HepG2 (cell line): ENCODE results near the gene PRDX6. TPM values are rescaled to one million over a fixed set of nuclear protein-coding genes. Genes with fewer than 3 reads are reported as not detected.

Source experiments
- BRD4 ChIP-seq: sonication (generic); formaldehyde crosslinking; IDR thresholded peaks from 2 replicates; pipeline ENCODE4 v1.4.0; 2020; ENCODE audit warnings: missing genetic modification reagents
- DNMT3B ChIP-seq: conservative IDR thresholded peaks from 2 replicates; pipeline ENCODE4 v1.6.1; 2016; ENCODE audit warnings: missing biosample characterization, control low read depth
- HCFC1 ChIP-seq: fragments of 150-350 bp; IDR thresholded peaks from 2 replicates; pipeline ENCODE4 v1.6.1; 2014; ENCODE audit warnings: low read depth, low read length
- HDAC2 ChIP-seq: sonication (generic); formaldehyde crosslinking; IDR thresholded peaks from 2 replicates; pipeline ENCODE4 v1.4.0; 2020; ENCODE audit warnings: missing genetic modification reagents
- KLF6 ChIP-seq: IDR thresholded peaks from 2 replicates; pipeline ENCODE4 v1.8.0; 2016; ENCODE audit warnings: missing biosample characterization, missing genetic modification reagents
- LCORL ChIP-seq, 2 experiments: fragments of 450-650 bp in 1 of 2; sonication (generic) in 1 of 2; formaldehyde crosslinking in 1 of 2; IDR thresholded peaks; 2 replicates each; pipeline versions ENCODE4 v1.5.0 to v1.6.1; 2017 to 2020; ENCODE audit warnings: antibody characterized with exemption in 1 of 2, missing genetic modification reagents in 1 of 2
- MEIS1 ChIP-seq: sonication (generic); formaldehyde crosslinking; IDR thresholded peaks from 2 replicates; pipeline ENCODE4 v1.9.0; 2021; ENCODE audit warnings: mild to moderate bottlenecking, missing genetic modification reagents, moderate library complexity, borderline replicate concordance
- NR2F6 ChIP-seq, 2 experiments: IDR thresholded peaks; 2 replicates each; pipeline ENCODE4 v1.6.1; 2016; ENCODE audit warnings: antibody characterized with exemption in 1 of 2, mild to moderate bottlenecking in 1 of 2
- RBFOX2 ChIP-seq: fragments of 200-400 bp; formaldehyde crosslinking; IDR thresholded peaks from 2 replicates; pipeline ENCODE4 v1.6.1; 2017; ENCODE audit warnings: low read depth, mild to moderate bottlenecking, low read length
- SAP130 ChIP-seq: IDR thresholded peaks from 2 replicates; pipeline ENCODE4 v1.6.1; 2016; ENCODE audit warnings: low read depth
- SOX13 ChIP-seq, 3 experiments: fragments of 450-650 bp in 1 of 3; sonication (generic) in 1 of 3; formaldehyde crosslinking in 1 of 3; IDR thresholded peaks in 2 of 3; conservative IDR thresholded peaks in 1 of 3; 2 replicates each; pipeline versions ENCODE4 v1.5.0 to v1.6.1; 2016 to 2020; ENCODE audit warnings: antibody characterized with exemption in 1 of 3, mild to moderate bottlenecking in 1 of 3, missing compliant biosample characterization in 1 of 3, missing genetic modification reagents in 1 of 3, moderate library complexity in 1 of 3
- TOPORS ChIP-seq: sonication (generic); formaldehyde crosslinking; IDR thresholded peaks from 2 replicates; pipeline ENCODE4 v1.8.0; 2023; ENCODE audit warnings: mild to moderate bottlenecking, missing genetic modification reagents
- TP53 ChIP-seq: sonication (generic); formaldehyde crosslinking; conservative IDR thresholded peaks from 2 replicates; pipeline ENCODE4 v1.4.0; 2020; ENCODE audit warnings: missing genetic modification reagents
- YY1 ChIP-seq: IDR thresholded peaks from 2 replicates; pipeline ENCODE4 v1.6.1; 2011; ENCODE audit warnings: low read length, low read depth, moderate library complexity, mild to moderate bottlenecking; ENCODE audit not compliant: insufficient read depth, insufficient replicate concordance
- ZNF230 ChIP-seq: sonication (generic); formaldehyde crosslinking; IDR thresholded peaks from 2 replicates; pipeline ENCODE4 v1.4.0; 2020; ENCODE audit warnings: mild to moderate bottlenecking, missing genetic modification reagents
- ZNF264 ChIP-seq: sonication (generic); formaldehyde crosslinking; IDR thresholded peaks from 2 replicates; pipeline ENCODE4 v1.4.0; 2020; ENCODE audit warnings: missing genetic modification reagents
- ZNF3 ChIP-seq: IDR thresholded peaks from 2 replicates; pipeline ENCODE4 v1.7.0; 2017; ENCODE audit warnings: inconsistent platforms
- ZNF333 ChIP-seq: sonication (generic); formaldehyde crosslinking; IDR thresholded peaks from 2 replicates; pipeline ENCODE4 v1.4.0; 2020; ENCODE audit warnings: mild to moderate bottlenecking, missing genetic modification reagents, borderline replicate concordance
- ZNF530 ChIP-seq: sonication (generic); formaldehyde crosslinking; IDR thresholded peaks from 2 replicates; pipeline ENCODE4 v1.5.0; 2020; ENCODE audit warnings: low read depth, mild to moderate bottlenecking, missing genetic modification reagents
- polyA plus RNA-seq, 8 experiments: library from polyadenylated mRNA; depleted of rRNA in 3 of 8; stranded (reverse) in 7 of 8; unstranded in 1 of 8; fragments of >200 nt; fragmentation: Illumina TruSeq in 4 of 8; extraction: Trizol in 4 of 8; gene quantifications; 2 replicates each; pipeline versions ENCODE4 v1.2.1 to v1.2.3, GENCODE V29; 2011 to 2016; ENCODE audit warnings: low read depth in 4 of 8, missing spikeins in 1 of 8, mixed read lengths in 1 of 8; ENCODE audit not compliant: insufficient read depth in 1 of 8
- total RNA-seq, 5 experiments: library from RNA; depleted of rRNA; stranded (reverse); fragments of >200 nt; fragmentation: Illumina TruSeq; extraction: Trizol; gene quantifications; 2 replicates each; pipeline ENCODE4 v1.2.3, GENCODE V29; 2016; ENCODE audit warnings: low read depth in 1 of 5
- TF ChIP-seq, protein P1 (sequence below): sonication (generic); formaldehyde crosslinking; IDR thresholded peaks from 2 replicates; pipeline ENCODE4 v1.8.0; 2022; ENCODE audit warnings: missing genetic modification reagents, mild to moderate bottlenecking, inconsistent platforms, borderline replicate concordance
- TF ChIP-seq, protein P2 (sequence below), 2 experiments: sonication (generic) in 1 of 2; formaldehyde crosslinking in 1 of 2; IDR thresholded peaks; 2 replicates each; pipeline versions ENCODE4 v1.4.0 to v1.6.1; 2016 to 2020; ENCODE audit warnings: borderline replicate concordance in 1 of 2, low read depth in 1 of 2, mild to moderate bottlenecking in 1 of 2, missing genetic modification reagents in 1 of 2
- TF ChIP-seq, protein P3 (sequence below): IDR thresholded peaks from 2 replicates; pipeline ENCODE4 v1.6.1; 2012; ENCODE audit warnings: inconsistent platforms

Gene PRDX6
- total and polyA plus RNA-seq, 2 of the 13 experiments (the other 11 are each of a cell fraction or from before 2014, with no cell fraction given) = 224 to 309 TPM

DNA sequence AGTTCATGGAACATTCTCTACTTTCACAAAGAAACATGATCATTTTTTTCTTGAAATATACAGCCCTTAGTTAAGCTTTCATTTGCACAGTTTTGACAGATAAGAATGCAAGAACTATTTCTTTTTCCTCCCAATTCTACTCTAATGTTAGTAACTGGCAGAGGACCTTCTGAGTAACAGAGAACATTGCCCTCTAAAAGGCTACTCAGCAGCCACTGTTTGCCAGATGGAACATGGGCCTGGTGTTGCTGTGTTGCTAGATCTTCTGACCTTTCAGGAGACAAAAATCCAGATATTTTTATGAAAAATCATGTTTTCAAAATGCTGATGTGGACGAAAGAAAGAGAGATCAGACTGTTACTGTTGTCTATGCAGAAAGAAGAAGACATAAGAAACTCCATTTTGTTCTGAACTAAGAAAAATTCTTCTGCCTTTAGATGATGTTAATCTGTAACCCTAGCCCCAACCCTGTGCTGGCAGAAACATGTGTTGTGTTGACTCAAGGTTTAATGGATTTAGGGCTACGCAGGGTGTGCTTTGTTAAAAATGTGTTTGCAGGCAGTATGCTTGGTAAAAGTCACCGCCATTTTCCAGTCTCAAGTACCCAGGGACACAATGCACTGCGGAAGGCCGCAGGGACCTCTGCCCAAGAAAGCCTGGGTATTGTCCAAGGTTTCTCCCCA, 2.9 kb upstream of the PRDX6 start (continued):
- TF ChIP-seq, protein P1, sequence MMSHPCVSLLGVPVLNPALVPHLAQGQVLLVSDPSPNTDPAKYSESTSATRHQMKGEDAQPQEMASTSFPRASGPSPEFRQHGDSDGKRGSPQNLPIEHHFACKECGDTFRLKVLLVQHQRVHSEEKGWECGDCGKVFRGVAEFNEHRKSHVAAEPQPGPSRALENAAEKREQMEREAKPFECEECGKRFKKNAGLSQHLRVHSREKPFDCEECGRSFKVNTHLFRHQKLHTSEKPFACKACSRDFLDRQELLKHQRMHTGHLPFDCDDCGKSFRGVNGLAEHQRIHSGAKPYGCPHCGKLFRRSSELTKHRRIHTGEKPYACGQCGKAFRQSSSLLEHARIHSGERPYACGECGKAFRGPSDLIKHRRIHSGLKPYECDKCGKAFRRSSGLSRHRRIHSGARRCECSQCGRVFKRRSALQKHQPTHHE (CRISPR knock-in tag) = peak; percentile 69; the same call in 1 of the 2 replicates
- no peak for TF ChIP-seq ZNF3 (CRISPR knock-in tag)
- TF ChIP-seq YY1 = peak; percentile 38
- no peak; the same call in 1 of the 2 replicates for TF ChIP-seq RBFOX2
- 0 out of 2 replicates have a peak, but pooled peaks have one; percentile 4 for TF ChIP-seq KLF6 (CRISPR knock-in tag)
- TF ChIP-seq ZNF530 (CRISPR knock-in tag) = no peak
- TF ChIP-seq HCFC1 = no peak
- TF ChIP-seq SOX13 (IDR thresholded peaks at IDR 0.05) = no peak
- peak in 1 of 2 experiments; percentile 65; a peak in 2 of 4 replicates for TF ChIP-seq SOX13 (CRISPR knock-in tag; conservative IDR thresholded peaks at IDR 0.05 in 1 of 2, IDR thresholded peaks at IDR 0.05 in 1 of 2)
- TF ChIP-seq SAP130 (CRISPR knock-in tag) = peak; percentile 67
- no peak for TF ChIP-seq ZNF230
- peak; percentile 84 for TF ChIP-seq BRD4
- peak; percentile 32; the same call in 1 of the 2 replicates for TF ChIP-seq ZNF264 (CRISPR knock-in tag)
- 0 out of 2 replicates have a peak, but pooled peaks have one; percentile 39 for TF ChIP-seq TOPORS (CRISPR knock-in tag)
- no peak for TF ChIP-seq LCORL (IDR thresholded peaks at IDR 0.05)
- TF ChIP-seq LCORL (CRISPR knock-in tag; IDR thresholded peaks at IDR 0.05) = no peak; the same call in 1 of the 2 replicates
- TF ChIP-seq, protein P2, sequence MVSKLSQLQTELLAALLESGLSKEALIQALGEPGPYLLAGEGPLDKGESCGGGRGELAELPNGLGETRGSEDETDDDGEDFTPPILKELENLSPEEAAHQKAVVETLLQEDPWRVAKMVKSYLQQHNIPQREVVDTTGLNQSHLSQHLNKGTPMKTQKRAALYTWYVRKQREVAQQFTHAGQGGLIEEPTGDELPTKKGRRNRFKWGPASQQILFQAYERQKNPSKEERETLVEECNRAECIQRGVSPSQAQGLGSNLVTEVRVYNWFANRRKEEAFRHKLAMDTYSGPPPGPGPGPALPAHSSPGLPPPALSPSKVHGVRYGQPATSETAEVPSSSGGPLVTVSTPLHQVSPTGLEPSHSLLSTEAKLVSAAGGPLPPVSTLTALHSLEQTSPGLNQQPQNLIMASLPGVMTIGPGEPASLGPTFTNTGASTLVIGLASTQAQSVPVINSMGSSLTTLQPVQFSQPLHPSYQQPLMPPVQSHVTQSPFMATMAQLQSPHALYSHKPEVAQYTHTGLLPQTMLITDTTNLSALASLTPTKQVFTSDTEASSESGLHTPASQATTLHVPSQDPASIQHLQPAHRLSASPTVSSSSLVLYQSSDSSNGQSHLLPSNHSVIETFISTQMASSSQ (IDR thresholded peaks at IDR 0.05; ENCODE audit: low read depth) = peak; percentile 47; the same call in 1 of the 2 replicates
- TF ChIP-seq, protein P2 (CRISPR knock-in tag; IDR thresholded peaks at IDR 0.05; ENCODE audit: borderline replicate concordance) = peak; percentile 56; the same call in 1 of the 2 replicates
- 0 out of 2 replicates have a peak, but pooled peaks have one; percentile 24 for TF ChIP-seq HDAC2 (CRISPR knock-in tag)
- TF ChIP-seq ZNF333 (CRISPR knock-in tag) = no peak
- TF ChIP-seq NR2F6 (IDR thresholded peaks at IDR 0.05) = no peak
- peak; percentile 20; the same call in 1 of the 2 replicates for TF ChIP-seq NR2F6 (CRISPR knock-in tag; IDR thresholded peaks at IDR 0.05)
- TF ChIP-seq DNMT3B (CRISPR knock-in tag) = no peak
- no peak for TF ChIP-seq MEIS1 (CRISPR knock-in tag)
- TF ChIP-seq, protein P3, sequence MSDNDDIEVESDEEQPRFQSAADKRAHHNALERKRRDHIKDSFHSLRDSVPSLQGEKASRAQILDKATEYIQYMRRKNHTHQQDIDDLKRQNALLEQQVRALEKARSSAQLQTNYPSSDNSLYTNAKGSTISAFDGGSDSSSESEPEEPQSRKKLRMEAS = peak; percentile 29
- 0 out of 2 replicates have a peak, but pooled peaks have one; percentile 23 for TF ChIP-seq TP53 (CRISPR knock-in tag)
